ENCODE measurements around the gene TRIM9.

Gene TRIM9

DNA sequence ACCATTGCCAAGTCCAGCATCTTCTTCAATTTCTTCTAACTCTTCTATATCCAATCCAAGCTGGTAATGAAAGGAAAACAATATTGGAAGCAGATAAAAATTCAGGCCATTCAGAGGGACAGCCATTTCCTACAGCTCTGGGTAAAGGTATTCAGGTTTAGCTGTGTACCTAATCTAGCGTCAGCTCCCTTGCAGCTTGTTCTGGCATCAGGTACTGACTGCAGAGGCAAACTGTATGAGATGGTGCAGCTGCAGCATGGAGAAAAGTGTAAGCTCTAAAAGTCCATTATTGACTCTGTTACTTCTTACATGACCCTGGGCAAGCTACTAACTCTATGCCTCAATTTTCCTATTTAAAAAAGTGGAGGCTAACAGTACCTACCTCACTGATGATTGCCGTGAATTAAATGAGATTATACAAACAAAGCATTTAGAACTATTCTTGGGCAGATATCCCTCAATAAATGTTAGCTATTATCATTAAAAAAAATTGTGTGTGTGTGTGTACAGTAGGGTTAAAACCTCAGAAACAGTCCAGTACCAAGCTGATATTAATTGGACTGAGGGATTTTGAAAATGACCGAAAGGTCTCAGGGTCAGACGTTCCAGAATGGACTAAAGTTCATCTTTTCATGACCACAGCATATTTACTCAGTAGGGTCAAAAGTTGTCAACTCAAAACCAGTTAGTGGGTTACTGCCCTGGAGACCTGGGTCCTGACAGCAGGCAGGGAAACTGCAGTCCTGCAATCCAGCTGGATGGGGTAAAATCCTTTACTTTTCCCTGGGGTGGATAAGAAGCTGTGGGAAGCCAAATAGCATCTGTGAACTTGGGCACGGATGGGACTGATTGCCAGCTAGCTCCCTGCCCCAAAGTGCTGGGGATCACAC is 159.5 kb downstream of the TRIM9 start:
- no peak for DNase-seq
- no peaks in the 10 kb centered on the region for H3K9me3 Mint-ChIP-seq
- H3K4me3 Mint-ChIP-seq = no peak overlapping the region
- peaks cover 48 to 57% of the 10 kb centered on the region in 2 donors for H3K27me3 Mint-ChIP-seq
- ATAC-seq (replicated peaks) = no peak
- no peak overlapping the region for H3K27ac Mint-ChIP-seq
- no peaks in the 10 kb centered on the region for H3K36me3 Mint-ChIP-seq (ENCODE audit: insufficient read depth)
- H3K4me1 Mint-ChIP-seq (ENCODE audit: low read depth in 2 of 2) = no peaks in the 10 kb centered on the region

DNA sequence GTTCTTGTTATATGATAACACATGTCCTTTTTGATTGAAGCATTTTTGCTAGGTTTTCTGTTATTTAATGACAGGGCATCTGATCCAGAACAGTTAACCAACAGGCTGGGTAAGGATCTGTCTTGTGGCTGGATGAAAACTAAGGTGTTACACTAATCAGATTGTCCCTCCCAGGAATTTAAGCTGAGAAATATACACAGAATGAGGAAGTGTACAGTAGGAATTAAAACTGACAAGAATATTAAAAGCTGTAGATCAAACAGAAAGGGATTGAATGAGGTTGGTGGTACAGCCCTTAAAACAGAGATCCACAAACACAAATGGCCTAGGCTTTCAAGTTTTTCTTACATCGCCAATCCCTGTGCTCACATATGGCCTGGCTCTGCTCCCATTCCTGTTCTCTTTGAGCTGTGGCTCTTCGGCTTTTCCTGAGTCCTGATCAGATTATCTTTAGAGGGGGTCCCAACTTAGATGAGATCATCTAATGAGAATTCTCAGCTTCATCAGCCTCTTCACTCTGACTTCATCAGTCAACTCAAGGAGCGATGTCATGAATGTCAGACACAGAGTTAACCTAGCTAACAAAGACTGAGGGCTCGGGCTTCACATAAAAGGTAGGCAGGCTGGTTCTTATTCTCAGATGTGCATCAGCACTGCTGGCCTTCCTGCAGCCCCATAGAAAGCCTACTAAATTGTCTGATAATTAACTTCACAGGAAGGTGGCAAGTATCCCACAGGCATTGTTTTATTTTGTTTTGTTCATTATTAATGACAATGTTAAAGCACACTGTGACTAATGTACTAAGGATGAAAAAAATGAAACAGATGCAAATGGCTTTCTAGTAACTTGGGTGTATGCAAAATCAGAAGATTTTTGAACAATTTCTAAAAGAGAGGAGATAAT is 162.1 kb downstream of the TRIM9 start:
- Mint-ChIP-seq H3K4me3 (no peak overlapping the region), H3K27me3 (peaks cover 45 to 60% of the 10 kb centered on the region in 2 donors), H3K9me3 (no peaks in the 10 kb centered on the region), H3K4me1 (ENCODE audit: low read depth in 2 of 2) (no peaks in the 10 kb centered on the region), H3K27ac (no peak overlapping the region), H3K36me3 (ENCODE audit: insufficient read depth) (no peaks in the 10 kb centered on the region)
- DNase-seq (no peak), ATAC-seq (replicated peaks) (no peak)

DNA sequence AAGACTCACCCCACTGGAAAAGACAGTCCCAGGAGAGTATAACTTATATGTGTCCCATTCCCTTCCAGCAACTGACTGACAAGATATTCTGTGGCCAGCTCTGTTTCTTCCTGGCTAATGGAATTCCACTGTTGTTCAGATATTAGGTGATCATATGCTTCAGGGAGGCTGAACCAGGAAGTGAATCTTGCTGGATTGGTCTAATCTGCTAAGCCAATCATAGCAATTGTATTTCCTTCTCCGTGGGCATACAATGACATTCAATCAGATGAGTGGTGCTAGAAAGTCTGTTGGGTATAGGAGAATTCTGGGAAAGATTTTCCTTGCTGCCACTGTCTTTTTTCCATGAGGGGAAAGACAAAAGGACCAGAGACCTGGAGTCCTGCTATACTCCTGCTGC is 162.7 kb downstream of the TRIM9 start:
- H3K27ac Mint-ChIP-seq = no peak overlapping the region
- H3K4me1 Mint-ChIP-seq (ENCODE audit: low read depth in 2 of 2) = no peaks in the 10 kb centered on the region
- H3K4me3 Mint-ChIP-seq = no peak overlapping the region
- ATAC-seq (replicated peaks) = no peak
- H3K9me3 Mint-ChIP-seq = no peaks in the 10 kb centered on the region
- no peak for DNase-seq
- H3K27me3 Mint-ChIP-seq = peaks cover 45 to 64% of the 10 kb centered on the region in 2 donors
- H3K36me3 Mint-ChIP-seq (ENCODE audit: insufficient read depth) = no peaks in the 10 kb centered on the region

DNA sequence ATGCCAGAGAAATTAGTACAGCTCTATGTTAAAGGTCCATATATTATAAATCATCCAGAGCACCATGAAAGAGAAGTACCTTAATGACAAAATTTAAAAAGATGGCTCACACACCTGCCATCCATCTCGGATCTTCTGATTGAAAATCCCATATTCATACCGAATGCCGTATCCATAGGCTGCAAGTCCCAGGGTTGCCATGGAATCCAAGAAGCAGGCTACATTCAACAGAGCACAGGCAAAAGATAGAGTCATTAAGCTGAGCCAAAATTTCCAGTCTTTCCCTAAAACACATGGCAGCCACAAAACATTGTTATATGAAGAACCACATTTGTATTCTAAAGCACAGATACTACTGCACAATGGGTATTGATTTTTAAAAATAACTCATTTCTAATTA is 163.3 kb downstream of the TRIM9 start:
- DNase-seq (no peak), ATAC-seq (replicated peaks) (no peak)
- no peaks in the 10 kb centered on the region for H3K4me1 Mint-ChIP-seq (ENCODE audit: low read depth in 2 of 2)
- no peaks in the 10 kb centered on the region for H3K36me3 Mint-ChIP-seq (ENCODE audit: insufficient read depth)
- H3K9me3 Mint-ChIP-seq = no peaks in the 10 kb centered on the region
- H3K27me3 Mint-ChIP-seq = peaks cover 45 to 64% of the 10 kb centered on the region in 2 donors
- H3K27ac Mint-ChIP-seq = no peak overlapping the region
- H3K4me3 Mint-ChIP-seq = no peak overlapping the region

DNA sequence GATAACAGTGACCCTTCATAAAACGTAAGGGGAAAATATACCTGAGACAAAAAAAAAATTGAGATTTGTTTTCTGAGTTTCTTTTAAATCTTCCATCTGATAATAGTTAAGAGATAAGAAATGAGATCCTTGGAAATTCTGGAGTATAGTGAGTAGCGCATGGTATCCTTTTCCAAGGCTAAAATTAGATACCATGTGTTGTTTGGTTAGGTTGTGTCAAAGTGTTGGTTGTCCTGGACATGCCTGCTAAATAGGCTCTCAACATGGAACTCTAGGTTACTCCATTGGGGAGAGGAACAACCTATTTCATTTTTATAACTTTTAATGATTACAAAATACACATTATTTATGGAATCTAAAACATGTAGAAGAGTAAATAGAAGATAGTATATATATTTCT is 165.4 kb downstream of the TRIM9 start:
- H3K36me3 Mint-ChIP-seq (ENCODE audit: insufficient read depth) = no peaks in the 10 kb centered on the region
- H3K27ac Mint-ChIP-seq = no peak overlapping the region
- H3K27me3 Mint-ChIP-seq = peaks cover 48 to 67% of the 10 kb centered on the region in 2 donors
- ATAC-seq (replicated peaks) = no peak
- H3K4me3 Mint-ChIP-seq = no peak overlapping the region
- no peaks in the 10 kb centered on the region for H3K9me3 Mint-ChIP-seq
- DNase-seq = no peak
- H3K4me1 Mint-ChIP-seq (ENCODE audit: low read depth in 2 of 2) = no peaks in the 10 kb centered on the region

DNA sequence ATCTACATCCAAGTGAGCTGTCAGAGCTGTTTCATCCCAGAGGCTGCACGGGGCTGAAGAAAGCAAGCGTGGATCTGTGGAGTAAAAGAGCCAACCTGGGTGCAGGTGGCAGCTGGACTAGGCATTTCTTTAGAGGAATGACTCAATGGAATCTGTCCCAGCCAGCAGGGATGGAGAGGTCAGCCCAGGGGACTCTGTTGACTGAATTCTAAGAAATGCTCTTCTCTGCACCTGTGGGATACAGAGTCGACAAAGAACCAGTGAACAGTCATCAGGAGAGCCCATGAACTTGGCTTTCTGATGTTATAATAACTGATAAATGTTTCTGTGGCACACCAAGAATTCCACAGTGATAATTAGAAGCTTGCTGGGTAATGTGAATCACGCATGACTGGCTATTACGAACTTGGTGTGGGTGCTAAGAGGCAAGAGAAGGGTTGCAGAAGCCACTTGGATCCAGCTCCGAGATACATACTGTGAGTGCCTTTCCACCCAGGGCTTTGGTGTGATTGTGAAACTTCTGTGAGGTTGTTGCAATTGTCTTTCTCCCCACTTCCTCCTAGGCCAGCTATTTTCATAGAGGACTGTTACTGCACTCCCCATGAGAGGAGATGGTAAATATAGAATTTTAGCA is 166.8 kb downstream of the TRIM9 start:
- Mint-ChIP-seq H3K36me3 (ENCODE audit: insufficient read depth) (no peaks in the 10 kb centered on the region), H3K27ac (no peak overlapping the region), H3K9me3 (no peaks in the 10 kb centered on the region), H3K4me3 (no peak overlapping the region), H3K27me3 (peaks cover 44 to 58% of the 10 kb centered on the region in 2 donors), H3K4me1 (ENCODE audit: low read depth in 2 of 2) (no peaks in the 10 kb centered on the region)
- ATAC-seq (replicated peaks) = no peak
- no peak for DNase-seq

DNA sequence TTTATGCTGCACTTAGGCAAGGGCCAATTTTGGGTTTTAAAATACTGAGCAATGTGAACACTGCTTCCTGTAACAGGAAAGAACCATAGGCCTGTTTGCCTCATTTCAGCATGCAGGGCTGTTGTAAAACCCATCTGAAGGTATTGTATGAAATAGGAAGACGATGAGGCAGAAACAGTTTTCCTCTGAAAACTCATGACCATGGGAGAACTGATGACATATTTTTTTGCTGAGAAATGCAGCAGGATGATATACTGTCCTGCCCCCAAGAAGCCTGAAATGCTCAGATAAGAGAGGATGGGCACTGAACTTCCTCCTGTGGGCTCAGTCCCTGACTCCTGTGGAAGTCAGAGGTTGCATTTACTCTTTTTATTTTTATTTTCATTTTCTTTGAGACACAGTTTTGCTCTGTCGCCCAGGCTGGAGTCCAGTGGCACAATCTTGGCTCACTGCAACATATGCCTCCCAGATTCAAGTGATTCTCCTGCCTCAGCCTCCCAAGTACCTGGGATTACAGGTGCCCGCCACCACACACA is 168.0 kb downstream of the TRIM9 start:
- no peaks in the 10 kb centered on the region for H3K36me3 Mint-ChIP-seq (ENCODE audit: insufficient read depth)
- no peak for ATAC-seq (replicated peaks)
- no peak overlapping the region for H3K4me3 Mint-ChIP-seq
- no peak overlapping the region for H3K27ac Mint-ChIP-seq
- DNase-seq = no peak
- peaks cover 46 to 56% of the 10 kb centered on the region in 2 donors for H3K27me3 Mint-ChIP-seq
- H3K9me3 Mint-ChIP-seq = no peaks in the 10 kb centered on the region
- H3K4me1 Mint-ChIP-seq (ENCODE audit: low read depth in 2 of 2) = no peaks in the 10 kb centered on the region

Data from effector memory CD8-positive, alpha-beta T cell (primary cell).